ENCODE measurements around the gene RUVBL1. TPM values are rescaled to one million over a fixed set of nuclear protein-coding genes. Genes with fewer than 3 reads are reported as not detected.

The RUVBL1 gene
- total and polyA plus RNA-seq, 2 experiments from 2014 or later, result 83.1 to 95.2 TPM

GRCh38 chr3:128078322-128078721 lies 45.3 kb downstream of the RUVBL1 start:
- Histone ChIP-seq H3K4me1 (ENCODE audit: low read depth) (peaks cover 24% of the 10 kb centered on the region), H3K9me3 (ENCODE audit: low read depth) (no peaks in the 10 kb centered on the region)
- DNase-seq (ENCODE audit: low read depth in 1 of 2, low spot score in 1 of 2), result no peak

GRCh38 chr3:128077665-128078064 lies 45.9 kb downstream of the RUVBL1 start:
- Histone ChIP-seq H3K36me3 (no peaks in the 10 kb centered on the region), H3K4me3 (no peak overlapping the region), H3K27ac (no peak overlapping the region), H3K4me1 (ENCODE audit: low read depth) (peaks cover 24% of the 10 kb centered on the region), H3K9me3 (ENCODE audit: low read depth) (no peaks in the 10 kb centered on the region), H3K27me3 (no peaks in the 10 kb centered on the region)
- TF ChIP-seq CTCF (IDR thresholded peaks at IDR 0.05; ENCODE audit: low read depth, low read length), result no peak
- no peak for DNase-seq (ENCODE audit: low read depth in 1 of 2, low spot score in 1 of 2)

More at GRCh38 chr3:128078322-128078721, 45.3 kb downstream of the RUVBL1 start:
- H3K27me3 ChIP-seq, result no peaks in the 10 kb centered on the region
- TF ChIP-seq CTCF (IDR thresholded peaks at IDR 0.05; ENCODE audit: low read depth, low read length), result no peak
- H3K36me3 ChIP-seq, result no peaks in the 10 kb centered on the region
- no peak overlapping the region for H3K27ac ChIP-seq
- H3K4me3 ChIP-seq, result no peak overlapping the region

- no peaks in the 10 kb centered on the region for H3K27me3 ChIP-seq
- no peak overlapping the region for H3K4me3 ChIP-seq
- DNase-seq (ENCODE audit: low read depth in 1 of 2, low spot score in 1 of 2), result no peak
- H3K27ac ChIP-seq, result no peak overlapping the region
- no peak for TF ChIP-seq CTCF (IDR thresholded peaks at IDR 0.05; ENCODE audit: low read depth, low read length)
- peaks cover 24% of the 10 kb centered on the region for H3K4me1 ChIP-seq (ENCODE audit: low read depth)
- no peaks in the 10 kb centered on the region for H3K9me3 ChIP-seq (ENCODE audit: low read depth)
- H3K36me3 ChIP-seq, result no peaks in the 10 kb centered on the region
Observed at GRCh38 chr3:128077202-128077624, 46.4 kb downstream of the RUVBL1 start.

- TF ChIP-seq CTCF (IDR thresholded peaks at IDR 0.05; ENCODE audit: low read depth, low read length), result no peak
- Histone ChIP-seq H3K27ac (no peak overlapping the region), H3K27me3 (no peaks in the 10 kb centered on the region), H3K4me1 (ENCODE audit: low read depth) (peaks cover 24% of the 10 kb centered on the region), H3K36me3 (no peaks in the 10 kb centered on the region), H3K4me3 (peak overlapping the region; percentile 1), H3K9me3 (ENCODE audit: low read depth) (no peaks in the 10 kb centered on the region)
- peak in 1 of 2 donors; percentile 50 for DNase-seq (ENCODE audit: low read depth in 1 of 2, low spot score in 1 of 2)
Observed at GRCh38 chr3:128076483-128077201, 47.0 kb downstream of the RUVBL1 start.

GRCh38 chr3:128075522-128076482 lies 47.8 kb downstream of the RUVBL1 start:
- Histone ChIP-seq H3K4me3 (peak overlapping the region; percentile 31), H3K27me3 (no peaks in the 10 kb centered on the region), H3K4me1 (ENCODE audit: low read depth) (peaks cover 24% of the 10 kb centered on the region), H3K27ac (no peak overlapping the region), H3K36me3 (peaks cover 2% of the 10 kb centered on the region), H3K9me3 (ENCODE audit: low read depth) (no peaks in the 10 kb centered on the region)
- peak; percentile 89 to 90 for DNase-seq (ENCODE audit: low read depth in 1 of 2, low spot score in 1 of 2)
- TF ChIP-seq CTCF (IDR thresholded peaks at IDR 0.05; ENCODE audit: low read depth, low read length), result peak; percentile 91

Data from cardiac muscle cell (in vitro differentiated cells and primary cell).